NB4 (cell line): ENCODE data around the gene NFATC2.

Experiments used
- POLR2A ChIP-seq: IDR thresholded peaks from 2 replicates; pipeline ENCODE4 v1.6.1; 2011; ENCODE audit warnings: mild to moderate bottlenecking; ENCODE audit not compliant: insufficient read length; ENCODE audit errors: extremely low read depth
- TF ChIP-seq, protein P1 (sequence below): IDR thresholded peaks from one replicate; pipeline ENCODE4 v1.5.1; 2012; ENCODE audit warnings: low read depth, low read length
- TF ChIP-seq, protein P2 (sequence below): IDR thresholded peaks from 2 replicates; pipeline ENCODE4 v1.6.1; 2011; ENCODE audit warnings: low read depth, low read length

DNA sequence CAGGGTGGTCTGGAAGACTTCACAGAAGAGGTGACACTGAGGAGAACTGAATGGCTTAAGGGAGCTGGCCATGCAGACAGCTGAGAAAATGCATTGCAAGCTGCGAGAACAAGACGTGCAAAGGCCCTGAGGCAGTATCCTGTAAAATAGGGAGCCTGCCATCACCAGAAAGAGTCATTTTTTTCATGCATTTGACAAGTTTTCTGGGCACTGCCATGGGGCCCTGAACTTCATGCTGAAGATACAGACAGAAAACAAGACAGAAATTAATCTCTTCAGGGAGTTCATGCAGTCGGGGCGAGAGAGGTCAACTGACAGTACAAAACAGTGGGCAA is 28.9 kb upstream of the NFATC2 start:
- TF ChIP-seq, protein P1, sequence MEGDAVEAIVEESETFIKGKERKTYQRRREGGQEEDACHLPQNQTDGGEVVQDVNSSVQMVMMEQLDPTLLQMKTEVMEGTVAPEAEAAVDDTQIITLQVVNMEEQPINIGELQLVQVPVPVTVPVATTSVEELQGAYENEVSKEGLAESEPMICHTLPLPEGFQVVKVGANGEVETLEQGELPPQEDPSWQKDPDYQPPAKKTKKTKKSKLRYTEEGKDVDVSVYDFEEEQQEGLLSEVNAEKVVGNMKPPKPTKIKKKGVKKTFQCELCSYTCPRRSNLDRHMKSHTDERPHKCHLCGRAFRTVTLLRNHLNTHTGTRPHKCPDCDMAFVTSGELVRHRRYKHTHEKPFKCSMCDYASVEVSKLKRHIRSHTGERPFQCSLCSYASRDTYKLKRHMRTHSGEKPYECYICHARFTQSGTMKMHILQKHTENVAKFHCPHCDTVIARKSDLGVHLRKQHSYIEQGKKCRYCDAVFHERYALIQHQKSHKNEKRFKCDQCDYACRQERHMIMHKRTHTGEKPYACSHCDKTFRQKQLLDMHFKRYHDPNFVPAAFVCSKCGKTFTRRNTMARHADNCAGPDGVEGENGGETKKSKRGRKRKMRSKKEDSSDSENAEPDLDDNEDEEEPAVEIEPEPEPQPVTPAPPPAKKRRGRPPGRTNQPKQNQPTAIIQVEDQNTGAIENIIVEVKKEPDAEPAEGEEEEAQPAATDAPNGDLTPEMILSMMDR, result no peak
- TF ChIP-seq, protein P2, sequence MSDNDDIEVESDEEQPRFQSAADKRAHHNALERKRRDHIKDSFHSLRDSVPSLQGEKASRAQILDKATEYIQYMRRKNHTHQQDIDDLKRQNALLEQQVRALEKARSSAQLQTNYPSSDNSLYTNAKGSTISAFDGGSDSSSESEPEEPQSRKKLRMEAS, result no peak
- TF ChIP-seq POLR2A, result no peak
